ENCODE measurements around the gene OR6Q1. TPM values are rescaled to one million over a fixed set of nuclear protein-coding genes. Genes with fewer than 3 reads are reported as not detected.
A peak's percentile ranks its signal among the peaks of the same experiment; 100 is the strongest.

OR6Q1 gene
- polyA plus RNA-seq, 1 donor (not counting 4 experiments of a cell fraction or from before 2014, with no cell fraction given) = not detected

- dilution Hi-C loops (cut with MboI; ENCODE audit: extremely low pct_ligation_motif_present, low sequenced_read_pairs) = no loop called here
- DNase-seq (ENCODE audit: low read depth, low spot score) (no peak), FAIRE-seq (no peak)
- no peak overlapping the region for H2AFZ ChIP-seq (ENCODE audit: control insufficient read depth, low read length)
- no peaks in the 10 kb centered on the region for H3K9me1 ChIP-seq (ENCODE audit: control insufficient read depth, extremely low read depth, insufficient read depth, low read length)
- TF ChIP-seq EZH2 (IDR thresholded peaks at IDR 0.05; ENCODE audit: low read length) (no peak), CTCF (optimal IDR thresholded peaks at IDR 0.05 in 1 of 3, IDR thresholded peaks at IDR 0.05 in 1 of 3, conservative IDR thresholded peaks at IDR 0.05 in 1 of 3; ENCODE audit: extremely low read depth in 1 of 3, insufficient read depth in 2 of 3, low read length in 3 of 3) (no peak)
- H3K9me3 ChIP-seq (ENCODE audit: control insufficient read depth, low read depth, low read length) = no peaks in the 10 kb centered on the region
- H3K4me2 ChIP-seq (ENCODE audit: control insufficient read depth, extremely low read depth, insufficient read depth, low read depth, low read length) = no peak overlapping the region
- H3K36me3 ChIP-seq (ENCODE audit: control insufficient read depth in 2 of 2, extremely low read depth in 1 of 2, insufficient read depth in 2 of 2, low read length in 2 of 2) = no peaks in the 10 kb centered on the region
- H3K9ac ChIP-seq (ENCODE audit: control insufficient read depth, extremely low read depth, insufficient read depth, low read length) = no peak overlapping the region
- H3K79me2 ChIP-seq (ENCODE audit: control insufficient read depth, insufficient read depth, low read length) = no peaks in the 10 kb centered on the region
- H4K20me1 ChIP-seq (ENCODE audit: control insufficient read depth, extremely low read depth, insufficient read depth, low read length) = no peaks in the 10 kb centered on the region
- H3K27me3 ChIP-seq (ENCODE audit: control insufficient read depth, extremely low read depth, insufficient read depth, low read length) = no peaks in the 10 kb centered on the region
- no peak overlapping the region for H3K27ac ChIP-seq (ENCODE audit: control insufficient read depth, insufficient read depth, low read length)
- H3K4me3 ChIP-seq (ENCODE audit: control insufficient read depth in 2 of 3, extremely low read depth in 1 of 3, insufficient read depth in 2 of 3, low read depth in 1 of 3, low read length in 3 of 3) = no peak overlapping the region
- peaks cover 2% of the 10 kb centered on the region for H3K4me1 ChIP-seq (ENCODE audit: control insufficient read depth, extremely low read depth, insufficient read depth, low read length)
These were observed 39.8 kb downstream of the OR6Q1 start for GRCh38 chr11:58070585-58070984.

GRCh38 chr11:58075781-58076180 lies 45.0 kb downstream of the OR6Q1 start:
- no peak overlapping the region for H3K9ac ChIP-seq (ENCODE audit: control insufficient read depth, extremely low read depth, insufficient read depth, low read length)
- H3K27me3 ChIP-seq (ENCODE audit: control insufficient read depth, extremely low read depth, insufficient read depth, low read length) = no peaks in the 10 kb centered on the region
- no peak overlapping the region for H3K4me3 ChIP-seq (ENCODE audit: control insufficient read depth in 2 of 3, extremely low read depth in 1 of 3, insufficient read depth in 2 of 3, low read depth in 1 of 3, low read length in 3 of 3)
- FAIRE-seq (peak; percentile 73), DNase-seq (ENCODE audit: low read depth, low spot score) (no peak)
- TF ChIP-seq CTCF (optimal IDR thresholded peaks at IDR 0.05 in 1 of 3, IDR thresholded peaks at IDR 0.05 in 1 of 3, conservative IDR thresholded peaks at IDR 0.05 in 1 of 3; ENCODE audit: extremely low read depth in 1 of 3, insufficient read depth in 2 of 3, low read length in 3 of 3) = no peak
- no peak for TF ChIP-seq EZH2 (IDR thresholded peaks at IDR 0.05; ENCODE audit: low read length)
- H4K20me1 ChIP-seq (ENCODE audit: control insufficient read depth, extremely low read depth, insufficient read depth, low read length) = no peaks in the 10 kb centered on the region
- dilution Hi-C loops (cut with MboI; ENCODE audit: extremely low pct_ligation_motif_present, low sequenced_read_pairs) = no loop called here
- no peaks in the 10 kb centered on the region for H3K36me3 ChIP-seq (ENCODE audit: control insufficient read depth in 2 of 2, extremely low read depth in 1 of 2, insufficient read depth in 2 of 2, low read length in 2 of 2)
- no peak overlapping the region for H2AFZ ChIP-seq (ENCODE audit: control insufficient read depth, low read length)
- H3K9me3 ChIP-seq (ENCODE audit: control insufficient read depth, low read depth, low read length) = no peaks in the 10 kb centered on the region
- peaks cover 8% of the 10 kb centered on the region for H3K4me1 ChIP-seq (ENCODE audit: control insufficient read depth, extremely low read depth, insufficient read depth, low read length)
- peak overlapping the region; percentile 29 for H3K27ac ChIP-seq (ENCODE audit: control insufficient read depth, insufficient read depth, low read length)
- H3K79me2 ChIP-seq (ENCODE audit: control insufficient read depth, insufficient read depth, low read length) = no peaks in the 10 kb centered on the region
- H3K4me2 ChIP-seq (ENCODE audit: control insufficient read depth, extremely low read depth, insufficient read depth, low read depth, low read length) = no peak overlapping the region
- H3K9me1 ChIP-seq (ENCODE audit: control insufficient read depth, extremely low read depth, insufficient read depth, low read length) = no peaks in the 10 kb centered on the region

Small RNA genes lying within 50 kb of the gene (small RNA-seq; reads per million reads assigned to genes)
- 0 reads per million in 3 experiments for gene RNU6-899P (ENCODE audit: insufficient read length in 3 of 3, low read depth in 3 of 3, low replicate concordance in 1 of 3)

Other genes starting within 250 kb of the OR6Q1 start
- not detected in 3 replicates for gene OR9Q1, start 7.1 kb upstream of the OR6Q1 start, polyA plus RNA-seq
- gene OR9I1, start 94.6 kb downstream of the OR6Q1 start, polyA plus RNA-seq = not detected in 3 replicates
- not detected in 3 replicates for gene OR9Q2, start 158.1 kb downstream of the OR6Q1 start, polyA plus RNA-seq
- not detected in 3 replicates for gene OR1S2, start 173.2 kb downstream of the OR6Q1 start, polyA plus RNA-seq
- gene OR1S1, start 181.8 kb downstream of the OR6Q1 start, polyA plus RNA-seq = not detected in 3 replicates
- not detected in 3 replicates for gene OR10Q1, start 198.0 kb downstream of the OR6Q1 start, polyA plus RNA-seq
- gene OR10W1, start 237.3 kb downstream of the OR6Q1 start, polyA plus RNA-seq = not detected in 3 replicates

Measured in keratinocyte (primary cell).